ENCODE measurements around the gene DAD1.

DAD1 gene

GRCh38 chr14:22515929-22516328 lies 73.1 kb downstream of the DAD1 start:
- no peak for DNase-seq (ENCODE audit: low read depth)

All from T-helper 22 cell (primary cell).